ENCODE data around the gene EXOSC6.
"Not testable (repeated sequence)": the region's sequence is repeated elsewhere in the genome, so short reads cannot be mapped to it uniquely, and the experiment has no call there.

EXOSC6 gene

GRCh38 chr16:70254180-70254964 is 2.6 kb upstream of the EXOSC6 start:
- no peak for DNase-seq

DNA sequence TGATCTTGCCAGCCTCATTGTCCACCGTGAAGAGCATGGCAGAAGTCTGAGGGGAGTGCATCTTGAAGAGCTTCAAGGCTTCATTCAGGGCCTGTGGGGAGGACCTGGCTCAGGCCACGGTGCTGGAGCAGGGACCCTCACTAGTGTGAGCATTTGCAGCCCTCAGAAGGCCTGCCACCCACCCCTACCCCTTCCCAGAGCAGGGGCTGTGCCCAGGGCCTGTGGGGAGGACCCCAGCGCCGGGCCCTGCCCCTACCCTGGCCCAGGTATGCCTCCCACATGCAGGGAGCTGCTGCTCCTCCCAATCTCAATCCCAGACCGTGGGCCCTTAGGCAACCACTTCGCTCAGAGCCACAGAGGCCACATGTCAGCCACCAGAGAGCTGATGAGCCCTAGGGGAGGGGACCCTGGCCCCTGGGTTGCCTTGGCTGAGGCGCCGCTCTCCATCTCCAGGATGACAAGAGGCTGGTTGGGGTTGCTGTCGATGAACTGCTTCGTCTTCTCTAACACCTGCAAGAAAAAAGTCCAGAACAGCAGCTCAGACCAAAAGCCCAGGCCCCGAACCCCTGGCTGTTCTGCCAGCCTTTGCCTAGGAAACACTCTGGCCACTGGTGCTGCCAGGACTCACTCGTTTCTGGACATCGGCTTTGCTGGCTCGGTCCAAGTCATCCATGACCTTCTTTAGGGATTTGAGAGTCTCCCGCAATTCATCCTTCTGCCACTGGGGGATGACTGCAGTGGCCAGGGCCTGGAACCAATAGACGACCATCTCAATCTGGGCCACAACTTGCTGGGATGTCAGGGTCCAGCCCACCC is 1.8 kb upstream of the EXOSC6 start:
- no peak for DNase-seq

DNA sequence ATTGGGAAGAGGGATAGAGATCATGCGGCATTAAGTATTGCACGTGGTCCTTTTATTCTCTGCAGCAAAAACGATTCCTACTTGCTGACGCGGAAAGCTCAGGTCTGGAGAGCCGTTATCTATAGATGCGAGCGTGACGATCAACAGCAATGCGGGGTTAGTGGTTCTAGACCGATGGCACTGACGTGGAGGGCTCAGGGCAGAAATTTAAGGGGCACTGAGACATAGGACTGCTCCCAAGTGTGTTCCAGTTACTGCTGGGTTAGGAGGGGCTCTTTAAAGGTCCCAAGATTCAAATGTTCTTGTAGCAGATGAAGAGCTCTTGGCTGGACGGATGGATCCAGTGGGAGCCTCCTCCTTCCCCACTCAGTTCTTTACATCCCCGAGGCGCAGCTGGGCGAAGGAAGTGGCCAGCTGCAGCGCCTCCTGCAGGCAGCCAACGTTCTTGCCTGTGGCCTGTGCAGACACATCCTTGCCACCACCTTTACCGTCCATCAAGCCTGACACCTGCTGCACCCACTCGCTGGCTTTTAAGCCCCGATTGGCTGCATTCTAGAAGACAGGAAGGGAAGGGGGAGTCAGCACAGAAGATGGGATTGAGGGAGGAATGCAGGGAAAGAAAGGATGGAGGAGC is 732 bp upstream of the EXOSC6 start:
- DNase-seq, result no peak

- no peak for DNase-seq
Observed at GRCh38 chr16:70250748-70251628, 752 bp downstream of the EXOSC6 start.

DNA sequence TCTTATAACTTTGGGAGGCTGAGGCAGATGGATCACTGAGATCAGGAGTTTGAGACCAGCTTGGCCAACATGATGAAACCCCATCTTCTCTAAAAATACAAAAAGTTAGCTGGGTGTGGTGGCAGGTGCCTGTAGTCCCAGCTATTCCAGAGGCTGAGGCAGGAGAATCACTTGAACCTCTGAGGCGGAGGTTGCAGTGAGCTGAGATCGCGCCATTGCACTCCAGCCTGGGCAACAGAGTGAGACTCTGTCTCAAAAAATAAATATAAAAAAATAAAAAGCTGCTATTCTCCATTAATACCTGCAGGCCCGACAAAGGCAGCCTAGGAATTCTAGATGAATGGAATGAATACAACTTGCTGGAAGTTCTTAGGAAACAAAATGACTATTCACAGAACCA is 2.0 kb downstream of the EXOSC6 start:
- DNase-seq, result not testable (repeated sequence)

GRCh38 chr16:70238773-70239172 is 13.0 kb downstream of the EXOSC6 start:
- DNase-seq, result not testable (repeated sequence)

- DNase-seq, result not testable (repeated sequence)
Observed at GRCh38 chr16:70231831-70232230, 19.9 kb downstream of the EXOSC6 start.

- DNase-seq, result not testable (repeated sequence)
Observed at GRCh38 chr16:70226024-70226423, 25.7 kb downstream of the EXOSC6 start.

DNA sequence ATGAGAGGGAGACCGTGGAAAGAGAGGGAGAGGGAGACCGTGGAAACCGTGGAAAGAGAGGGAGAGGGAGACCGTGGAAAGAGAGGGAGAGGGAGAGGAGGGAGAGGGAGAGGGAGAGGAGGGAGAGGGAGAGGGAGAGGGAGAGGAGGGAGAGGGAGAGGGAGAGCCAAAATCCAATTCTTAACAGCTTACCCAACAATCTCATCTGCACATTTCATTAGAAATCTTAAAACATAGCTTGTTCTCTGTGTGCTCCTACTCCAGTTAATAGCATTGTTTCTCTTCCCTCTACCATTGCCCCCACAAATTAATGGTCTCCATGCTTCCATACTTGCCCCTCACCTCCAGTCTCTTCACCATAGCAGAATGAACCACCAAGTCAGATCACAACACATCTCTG is 26.3 kb downstream of the EXOSC6 start:
- DNase-seq, result not testable (repeated sequence)

GRCh38 chr16:70224645-70225044 is 27.1 kb downstream of the EXOSC6 start:
- not testable (repeated sequence) for DNase-seq

DNA sequence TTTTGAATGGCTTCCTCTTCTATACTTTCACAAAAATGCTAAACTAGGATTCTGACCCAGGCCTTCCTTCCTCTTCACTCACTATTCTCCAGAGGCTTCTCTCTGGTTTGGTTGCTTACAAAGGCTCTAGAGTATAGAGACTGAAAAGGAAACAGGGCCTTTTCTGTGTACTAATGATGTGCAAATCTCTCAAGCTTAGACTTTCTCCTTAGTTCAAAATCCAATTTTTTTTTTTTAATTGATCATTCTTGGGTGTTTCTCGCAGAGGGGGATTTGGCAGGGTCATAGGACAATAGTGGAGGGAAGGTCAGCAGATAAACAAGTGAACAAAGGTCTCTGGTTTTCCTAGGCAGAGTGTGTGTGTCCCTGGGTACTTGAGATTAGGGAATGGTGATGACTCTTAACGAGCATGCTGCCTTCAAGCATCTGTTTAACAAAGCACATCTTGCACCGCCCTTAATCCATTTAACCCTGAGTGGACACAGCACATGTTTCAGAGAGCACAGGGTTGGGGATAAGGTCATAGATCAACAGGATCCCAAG is 27.7 kb downstream of the EXOSC6 start:
- not testable (repeated sequence) for DNase-seq

DNA sequence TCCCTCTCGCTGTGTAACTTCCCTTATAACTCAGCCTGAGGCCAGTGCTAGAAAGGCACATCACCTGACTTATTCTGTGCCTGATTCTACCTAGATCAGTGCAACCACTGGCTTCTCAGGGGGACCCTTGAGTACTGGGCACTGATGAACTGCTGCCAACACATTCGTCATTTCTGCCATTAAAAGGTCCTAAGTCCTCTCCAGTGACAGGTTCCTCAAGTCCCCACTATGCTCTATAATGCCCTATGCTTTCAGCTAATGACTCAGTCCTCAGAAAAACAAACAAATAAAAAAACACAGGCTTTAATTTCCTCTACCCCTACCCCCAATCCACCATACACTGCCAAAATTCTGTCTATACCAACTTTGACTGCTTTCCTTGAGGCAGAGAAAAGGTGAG is 28.5 kb downstream of the EXOSC6 start:
- DNase-seq, result not testable (repeated sequence)

- DNase-seq, result not testable (repeated sequence)
Observed at GRCh38 chr16:70222574-70222973, 29.2 kb downstream of the EXOSC6 start.

DNA sequence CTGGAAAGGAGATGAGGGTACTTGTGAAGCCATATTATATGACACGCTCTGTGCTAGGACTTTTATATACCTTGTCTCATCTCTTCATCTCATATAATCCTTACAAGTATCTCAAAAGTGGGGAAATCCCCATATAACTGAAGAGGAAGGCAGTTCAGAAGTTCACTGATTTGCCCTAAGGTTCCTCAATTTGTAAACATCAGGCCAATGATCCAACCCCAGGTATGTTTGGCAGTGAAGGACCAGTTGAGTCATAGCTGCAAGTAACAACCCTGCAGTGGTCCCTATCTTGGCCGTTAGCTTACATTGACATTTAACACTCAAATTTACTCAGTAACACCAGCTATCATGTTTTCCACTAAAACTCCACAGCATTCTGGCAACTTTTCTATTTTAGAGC is 33.2 kb downstream of the EXOSC6 start:
- not testable (repeated sequence) for DNase-seq

- DNase-seq, result not testable (repeated sequence)
Observed at GRCh38 chr16:70206382-70206781, 45.4 kb downstream of the EXOSC6 start.

DNA sequence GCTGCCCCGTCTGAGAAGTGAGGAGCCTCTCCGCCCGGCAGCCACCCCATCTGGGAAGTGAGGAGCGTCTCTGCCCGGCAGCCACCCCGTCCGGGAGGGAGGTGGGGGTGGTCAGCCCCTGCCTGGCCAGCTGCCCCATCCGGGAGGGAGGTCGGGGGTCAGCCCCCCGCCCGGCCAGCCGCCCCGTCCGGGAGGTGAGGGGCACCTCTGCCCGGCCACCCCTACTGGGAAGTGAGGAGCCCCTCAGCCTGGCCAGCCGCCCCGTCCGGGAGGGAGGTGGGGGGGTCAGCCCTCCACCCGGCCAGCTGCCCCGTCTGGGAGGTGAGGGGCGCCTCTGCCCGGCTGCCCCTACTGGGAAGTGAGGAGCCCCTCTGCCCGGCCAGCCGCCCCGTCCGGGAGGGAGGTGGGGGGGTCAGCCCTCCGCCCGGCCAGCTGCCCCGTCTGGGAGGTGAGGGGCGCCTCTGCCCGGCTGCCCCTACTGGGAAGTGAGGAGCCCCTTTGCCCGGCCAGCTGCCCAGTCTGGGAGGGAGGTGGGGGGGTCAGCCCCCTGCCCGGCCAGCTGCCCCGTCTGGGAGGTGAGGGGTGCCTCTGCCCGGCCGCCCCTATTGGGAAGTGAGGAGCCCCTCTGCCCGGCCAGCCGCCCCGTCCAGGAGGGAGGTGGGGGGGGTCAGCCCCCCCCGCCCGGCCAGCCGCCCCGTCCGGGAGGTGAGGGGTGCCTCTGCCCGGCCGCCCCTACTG is 46.9 kb downstream of the EXOSC6 start:
- DNase-seq, result not testable (repeated sequence)

DNA sequence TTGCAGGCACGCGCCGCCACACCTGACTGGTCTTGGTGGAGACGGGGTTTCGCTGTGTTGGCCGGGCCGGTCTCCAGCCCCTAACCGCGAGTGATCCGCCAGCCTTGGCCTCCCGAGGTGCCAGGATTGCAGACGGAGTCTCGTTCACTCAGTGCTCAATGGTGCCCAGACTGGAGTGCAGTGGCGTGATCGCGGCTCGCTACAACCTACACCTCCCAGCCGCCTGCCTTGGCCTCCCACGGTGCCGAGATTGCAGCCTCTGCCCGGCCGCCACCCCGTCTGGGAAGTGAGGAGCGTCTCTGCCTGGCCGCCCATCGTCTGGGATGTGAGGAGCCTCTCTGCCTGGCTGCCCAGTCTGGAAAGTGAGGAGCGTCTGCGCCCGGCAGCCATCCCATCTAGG is 47.7 kb downstream of the EXOSC6 start:
- not testable (repeated sequence) for DNase-seq

GRCh38 chr16:70203508-70203907 is 48.2 kb downstream of the EXOSC6 start:
- DNase-seq, result not testable (repeated sequence)

DNA sequence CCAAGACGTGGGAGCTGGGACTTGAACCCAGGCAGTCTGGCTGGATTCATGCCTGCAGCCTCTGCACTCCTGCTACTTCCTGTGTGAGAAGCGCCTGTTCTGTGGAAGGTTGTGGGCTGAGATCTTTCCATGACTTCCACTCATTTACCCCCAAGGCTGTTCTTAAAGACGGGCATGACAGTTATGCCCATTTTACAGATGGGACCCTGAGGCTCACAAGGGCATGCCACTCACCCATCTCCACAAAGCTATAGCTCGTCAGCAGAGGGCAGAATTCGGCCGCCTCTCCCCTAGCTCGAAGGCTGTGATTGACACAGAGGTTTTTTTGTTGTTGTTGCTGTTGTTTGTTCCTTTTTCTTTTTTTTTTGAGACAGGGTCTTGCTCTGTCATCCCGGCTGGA is 51.7 kb downstream of the EXOSC6 start:
- not testable (repeated sequence) for DNase-seq

- DNase-seq, result not testable (repeated sequence)
Observed at GRCh38 chr16:70199170-70199569, 52.6 kb downstream of the EXOSC6 start.

DNA sequence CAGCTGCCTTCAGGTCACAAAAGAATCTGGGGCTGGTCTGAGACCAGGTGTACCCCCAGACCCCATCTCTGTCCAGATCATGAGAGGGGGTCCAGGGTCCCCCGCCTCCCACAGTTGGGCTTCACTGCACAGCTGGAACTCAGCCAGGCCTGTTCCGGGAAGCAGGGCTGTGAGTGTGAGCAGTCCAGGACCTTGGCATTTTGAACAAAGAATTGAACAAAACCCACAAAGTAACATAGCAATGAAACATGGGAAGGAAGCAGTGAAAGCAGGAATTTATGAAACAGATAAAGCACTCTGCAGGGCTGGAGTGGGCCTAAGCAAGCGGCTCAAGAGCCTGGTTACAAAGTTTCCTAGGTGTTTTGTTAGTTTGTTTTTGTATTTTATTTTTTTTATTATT is 53.1 kb downstream of the EXOSC6 start:
- DNase-seq, result not testable (repeated sequence)
